Nephron progenitor cell (in vitro differentiated cells): ENCODE measurements around the gene DCTPP1.
"Not testable (repeated sequence)": the region's sequence is repeated elsewhere in the genome, so short reads cannot be mapped to it uniquely, and the experiment has no call there.

Source experiments
- DNase-seq: peaks from one replicate; pipeline ENCODE4 v3.0.0; 2021
- H3K27ac Mint-ChIP-seq: 2 replicates; pipeline ENCODE4 v1.8.0; 2021; ENCODE audit warnings: mild to moderate bottlenecking, moderate library complexity, mixed read lengths
- H3K27me3 Mint-ChIP-seq: 2 replicates; pipeline ENCODE4 v1.8.0; 2021; ENCODE audit warnings: mild to moderate bottlenecking, low read depth, mixed read lengths; ENCODE audit not compliant: poor library complexity
- H3K36me3 Mint-ChIP-seq: 2 replicates; pipeline ENCODE4 v1.8.0; 2021; ENCODE audit warnings: low read depth, mixed read lengths
- H3K4me1 Mint-ChIP-seq: 2 replicates; pipeline ENCODE4 v1.8.0; 2021; ENCODE audit warnings: mixed read lengths
- H3K4me3 Mint-ChIP-seq: 2 replicates; pipeline ENCODE4 v1.8.0; 2021; ENCODE audit warnings: mild to moderate bottlenecking, moderate library complexity, mixed read lengths
- H3K9me3 Mint-ChIP-seq: 2 replicates; pipeline ENCODE4 v1.8.0; 2021; ENCODE audit warnings: mild to moderate bottlenecking, moderate library complexity, mixed read lengths
- TF ChIP-seq, protein P1 (sequence below): fragments of 200-600 bp; sonication (generic); IDR thresholded peaks from 2 replicates; pipeline ENCODE4 v1.5.0; 2021; ENCODE audit warnings: antibody characterized with exemption

Gene DCTPP1

GRCh38 chr16:30399435-30400186 lies 30.2 kb downstream of the DCTPP1 start:
- Mint-ChIP-seq H3K4me3 (peak overlapping the region; percentile 83), H3K36me3 (peaks cover 6% of the 10 kb centered on the region), H3K27ac (peak overlapping the region; percentile 100), H3K4me1 (peaks cover 45% of the 10 kb centered on the region), H3K9me3 (no peaks in the 10 kb centered on the region), H3K27me3 (peaks cover 2% of the 10 kb centered on the region)
- TF ChIP-seq, protein P1, sequence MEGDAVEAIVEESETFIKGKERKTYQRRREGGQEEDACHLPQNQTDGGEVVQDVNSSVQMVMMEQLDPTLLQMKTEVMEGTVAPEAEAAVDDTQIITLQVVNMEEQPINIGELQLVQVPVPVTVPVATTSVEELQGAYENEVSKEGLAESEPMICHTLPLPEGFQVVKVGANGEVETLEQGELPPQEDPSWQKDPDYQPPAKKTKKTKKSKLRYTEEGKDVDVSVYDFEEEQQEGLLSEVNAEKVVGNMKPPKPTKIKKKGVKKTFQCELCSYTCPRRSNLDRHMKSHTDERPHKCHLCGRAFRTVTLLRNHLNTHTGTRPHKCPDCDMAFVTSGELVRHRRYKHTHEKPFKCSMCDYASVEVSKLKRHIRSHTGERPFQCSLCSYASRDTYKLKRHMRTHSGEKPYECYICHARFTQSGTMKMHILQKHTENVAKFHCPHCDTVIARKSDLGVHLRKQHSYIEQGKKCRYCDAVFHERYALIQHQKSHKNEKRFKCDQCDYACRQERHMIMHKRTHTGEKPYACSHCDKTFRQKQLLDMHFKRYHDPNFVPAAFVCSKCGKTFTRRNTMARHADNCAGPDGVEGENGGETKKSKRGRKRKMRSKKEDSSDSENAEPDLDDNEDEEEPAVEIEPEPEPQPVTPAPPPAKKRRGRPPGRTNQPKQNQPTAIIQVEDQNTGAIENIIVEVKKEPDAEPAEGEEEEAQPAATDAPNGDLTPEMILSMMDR, result no peak
- DNase-seq, result no peak

GRCh38 chr16:30398661-30399434 lies 31.0 kb downstream of the DCTPP1 start:
- peak overlapping the region; percentile 83 for H3K4me3 Mint-ChIP-seq
- TF ChIP-seq, protein P1, result no peak
- H3K27me3 Mint-ChIP-seq, result peaks cover 2% of the 10 kb centered on the region
- no peaks in the 10 kb centered on the region for H3K9me3 Mint-ChIP-seq
- H3K27ac Mint-ChIP-seq, result peak overlapping the region; percentile 100
- H3K36me3 Mint-ChIP-seq, result peaks cover 6% of the 10 kb centered on the region
- H3K4me1 Mint-ChIP-seq, result peaks cover 53% of the 10 kb centered on the region
- DNase-seq, result no peak

GRCh38 chr16:30397776-30398660 lies 31.8 kb downstream of the DCTPP1 start:
- peaks cover 6% of the 10 kb centered on the region for H3K36me3 Mint-ChIP-seq
- no peak overlapping the region for H3K4me3 Mint-ChIP-seq
- peaks cover 2% of the 10 kb centered on the region for H3K27me3 Mint-ChIP-seq
- TF ChIP-seq, protein P1, result no peak
- H3K4me1 Mint-ChIP-seq, result peaks cover 58% of the 10 kb centered on the region
- no peaks in the 10 kb centered on the region for H3K9me3 Mint-ChIP-seq
- no peak for DNase-seq
- no peak overlapping the region for H3K27ac Mint-ChIP-seq

DNA sequence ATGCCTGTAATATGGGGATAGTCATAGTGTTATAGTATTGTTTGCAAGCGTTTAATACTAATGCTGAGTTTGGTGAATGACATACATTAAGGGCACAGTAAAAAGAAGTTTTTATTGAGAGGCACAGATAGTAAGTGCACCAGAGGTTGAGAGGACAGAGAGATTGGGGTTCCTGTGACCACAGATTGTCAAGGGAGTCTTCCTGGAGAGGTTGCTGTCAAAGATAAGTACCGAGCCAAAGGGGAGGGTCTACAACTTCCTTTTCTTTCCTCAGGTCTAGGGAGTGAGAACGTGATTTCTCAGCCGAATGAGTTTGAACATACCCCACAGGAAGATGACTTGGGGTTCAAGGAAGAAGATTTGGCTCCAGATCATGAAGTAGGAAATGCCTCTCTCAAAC lies 32.8 kb downstream of the DCTPP1 start:
- no peaks in the 10 kb centered on the region for H3K9me3 Mint-ChIP-seq
- TF ChIP-seq, protein P1, result no peak
- H3K4me3 Mint-ChIP-seq, result peak overlapping the region; percentile 93
- H3K4me1 Mint-ChIP-seq, result peaks cover 58% of the 10 kb centered on the region
- peak overlapping the region; percentile 77 for H3K27ac Mint-ChIP-seq
- peaks cover 6% of the 10 kb centered on the region for H3K36me3 Mint-ChIP-seq
- no peaks in the 10 kb centered on the region for H3K27me3 Mint-ChIP-seq
- DNase-seq, result no peak

GRCh38 chr16:30396627-30397026 lies 33.2 kb downstream of the DCTPP1 start:
- DNase-seq, H3K27me3 Mint-ChIP-seq, H3K36me3 Mint-ChIP-seq, H3K27ac Mint-ChIP-seq, H3K9me3 Mint-ChIP-seq: not testable (repeated sequence)
- peak overlapping the region; percentile 93 for H3K4me3 Mint-ChIP-seq
- peaks cover 54% of the 10 kb centered on the region for H3K4me1 Mint-ChIP-seq
